CD4-positive, alpha-beta T cell treated with Interferon gamma for 1 hour (primary cell): ENCODE measurements around the gene CLOCK.
A peak's percentile ranks its signal among the peaks of the same experiment; 100 is the strongest.

Experiments
- DNase-seq: peaks from one replicate; pipeline ENCODE4 v3.0.0-alpha.2; 2020

The CLOCK gene

DNA sequence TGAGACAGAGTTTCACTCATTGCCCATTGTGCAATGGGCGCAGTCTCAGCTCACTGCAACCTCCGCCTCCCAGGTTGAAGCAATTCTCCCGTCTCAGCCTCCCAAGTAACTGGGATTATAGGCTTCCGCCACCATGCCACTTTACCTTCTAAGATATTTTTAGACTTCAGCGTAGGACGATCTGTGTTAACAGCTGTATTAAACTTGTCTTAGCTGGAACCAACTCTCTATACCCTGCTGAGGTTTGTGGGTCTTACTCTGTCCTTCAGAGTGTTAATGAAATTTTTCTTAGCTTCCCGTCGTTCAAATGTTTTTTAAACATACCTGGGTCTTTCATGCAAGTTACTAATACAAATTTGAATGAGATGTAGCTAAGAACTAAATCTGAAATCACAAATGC is 136.3 kb downstream of the CLOCK start:
- DNase-seq, result no peak

DNA sequence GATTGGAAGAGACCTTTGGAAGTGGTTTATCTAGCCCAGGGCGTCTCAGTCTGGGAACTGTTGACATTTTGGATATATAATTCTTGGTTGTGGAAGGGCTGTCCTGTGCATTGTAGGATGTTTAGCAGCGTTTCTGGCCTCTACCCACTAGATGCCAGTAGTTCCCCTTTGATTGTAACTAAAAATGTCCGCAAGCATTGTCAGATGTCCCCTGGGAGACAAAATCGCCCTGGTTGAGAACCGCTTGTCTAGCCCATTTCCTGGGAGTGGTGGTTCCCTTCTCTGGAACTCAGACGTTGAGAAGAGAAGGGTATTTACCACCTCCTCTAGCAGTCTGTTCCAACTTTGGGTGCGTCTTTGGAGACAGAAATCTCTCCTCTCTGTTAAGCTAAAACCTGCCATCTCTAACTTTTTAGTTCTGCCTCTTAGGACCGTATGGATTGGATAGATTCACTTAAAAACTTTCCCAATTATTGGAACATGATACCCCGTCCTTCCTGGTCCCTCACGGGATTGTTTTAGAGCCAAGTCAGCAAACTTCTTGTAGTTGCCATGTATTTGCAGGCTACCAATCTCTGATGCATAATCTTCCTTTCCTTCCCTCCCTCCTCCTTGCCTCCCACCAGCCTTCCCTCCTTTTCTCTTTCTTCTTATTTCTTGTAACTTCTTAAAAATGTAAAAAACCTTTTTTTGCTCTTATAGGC is 137.1 kb downstream of the CLOCK start:
- DNase-seq, result peak; percentile 29

DNA sequence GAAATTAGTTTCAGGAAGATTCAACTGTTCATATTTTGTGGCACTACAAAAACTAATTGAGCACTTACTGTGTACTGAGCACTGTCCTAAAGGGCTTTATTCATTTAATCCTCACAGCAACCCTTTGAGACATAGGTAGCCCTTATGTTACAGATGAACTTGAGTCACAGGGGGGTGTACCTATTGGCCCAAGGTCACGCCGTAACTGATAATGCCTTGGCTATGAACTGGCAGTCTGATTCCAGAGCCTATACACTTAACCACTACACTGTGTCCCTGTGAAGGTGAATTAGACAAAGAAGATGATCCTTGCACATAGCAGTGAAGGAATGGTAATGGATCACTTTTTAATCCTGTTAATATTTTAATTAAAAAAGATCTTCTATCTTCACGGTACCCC is 138.9 kb downstream of the CLOCK start:
- DNase-seq, result no peak

DNA sequence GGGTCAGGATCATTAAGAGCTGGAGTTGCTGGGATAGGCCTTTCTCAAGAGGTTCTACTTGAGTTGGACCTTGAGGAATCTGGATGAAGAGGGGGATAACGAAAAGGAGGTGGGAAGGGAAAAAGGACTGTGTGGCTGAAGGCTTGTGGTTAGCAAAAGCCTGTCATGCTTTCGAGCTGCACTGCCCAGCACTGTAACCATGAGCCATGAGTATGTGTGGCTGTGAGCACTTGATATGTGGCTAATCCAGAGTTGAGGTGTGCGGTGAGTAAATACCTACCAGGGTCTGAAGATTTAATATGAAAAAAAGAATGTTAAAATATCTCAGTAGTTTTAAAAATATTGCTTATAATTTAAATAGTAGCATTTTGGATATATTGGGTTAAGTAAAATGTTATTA is 139.6 kb downstream of the CLOCK start:
- no peak for DNase-seq

DNA sequence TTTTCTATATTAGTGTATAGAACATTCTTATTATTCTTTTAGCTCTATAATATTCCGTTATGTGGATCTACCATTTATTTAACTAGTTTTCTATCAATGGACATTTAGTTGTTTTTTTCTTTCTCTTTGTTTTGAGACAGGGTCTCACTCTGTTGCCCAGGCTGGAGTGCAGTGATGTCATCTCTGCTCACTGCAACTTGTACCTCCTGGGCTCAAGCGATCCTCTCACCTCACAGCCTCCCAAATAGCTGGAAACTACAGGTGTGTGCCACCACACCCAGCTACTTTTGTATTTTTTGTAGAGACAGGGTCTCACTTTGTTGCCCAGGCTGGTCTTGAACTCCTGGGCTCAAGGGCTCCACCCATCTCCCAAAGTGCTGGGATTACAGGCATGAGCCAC is 140.2 kb downstream of the CLOCK start:
- DNase-seq, result no peak

DNA sequence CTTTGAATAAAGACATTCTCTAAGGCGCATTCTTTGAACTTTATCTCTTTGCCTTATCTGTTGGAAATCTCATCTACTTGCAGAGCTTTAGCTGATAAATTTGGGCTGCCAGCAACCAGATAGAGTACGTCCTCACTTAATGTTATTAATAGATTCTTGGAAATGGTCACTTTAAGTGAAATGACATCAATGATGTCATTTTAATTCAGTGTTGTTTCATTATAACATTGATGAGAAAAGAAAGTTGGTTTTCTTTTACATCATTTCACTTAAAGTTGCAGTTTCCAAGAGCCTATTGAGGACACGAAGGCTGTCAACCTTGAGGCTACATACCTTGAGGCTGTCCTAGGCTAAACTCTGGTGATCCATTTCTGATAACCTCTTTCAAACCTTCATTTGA is 141.6 kb downstream of the CLOCK start:
- DNase-seq, result no peak

DNA sequence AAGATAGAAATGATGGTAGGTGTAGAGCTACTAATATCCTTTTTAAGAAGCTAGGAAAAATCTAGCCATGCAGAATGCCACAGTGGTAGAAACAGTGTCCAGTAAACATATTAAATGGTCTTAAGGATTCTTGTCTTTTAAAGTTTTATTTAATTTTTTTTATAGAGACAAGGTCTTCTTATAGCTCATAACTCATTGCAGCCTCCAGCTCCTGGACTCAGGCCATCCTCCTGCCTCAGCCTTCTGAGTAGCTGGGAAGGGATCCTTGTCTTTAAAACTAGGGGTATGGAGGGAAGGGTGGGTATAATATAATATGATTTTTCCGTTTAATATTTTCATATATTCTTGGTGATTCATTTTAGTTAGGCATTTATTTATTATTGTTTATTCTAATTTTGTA is 147.1 kb downstream of the CLOCK start:
- no peak for DNase-seq

DNA sequence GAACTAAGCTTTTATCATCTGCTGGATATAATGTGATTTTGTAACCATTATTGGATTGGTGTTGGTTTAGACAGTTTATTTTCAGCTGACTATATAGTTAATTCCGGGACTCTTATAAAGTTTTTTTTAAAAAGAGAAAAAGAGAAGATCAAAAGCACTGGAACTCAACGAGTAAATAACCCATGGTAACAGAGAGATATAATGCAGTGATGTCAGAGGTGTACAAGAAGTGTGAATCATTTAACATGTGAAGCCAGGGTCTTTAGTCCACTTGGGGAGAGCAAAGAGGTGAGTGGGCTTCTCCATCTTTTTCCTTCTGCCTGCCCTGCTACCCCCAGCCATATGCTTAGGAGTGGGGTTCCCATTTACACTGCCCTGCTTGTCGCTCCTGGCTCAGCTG is 147.7 kb downstream of the CLOCK start:
- no peak for DNase-seq

DNA sequence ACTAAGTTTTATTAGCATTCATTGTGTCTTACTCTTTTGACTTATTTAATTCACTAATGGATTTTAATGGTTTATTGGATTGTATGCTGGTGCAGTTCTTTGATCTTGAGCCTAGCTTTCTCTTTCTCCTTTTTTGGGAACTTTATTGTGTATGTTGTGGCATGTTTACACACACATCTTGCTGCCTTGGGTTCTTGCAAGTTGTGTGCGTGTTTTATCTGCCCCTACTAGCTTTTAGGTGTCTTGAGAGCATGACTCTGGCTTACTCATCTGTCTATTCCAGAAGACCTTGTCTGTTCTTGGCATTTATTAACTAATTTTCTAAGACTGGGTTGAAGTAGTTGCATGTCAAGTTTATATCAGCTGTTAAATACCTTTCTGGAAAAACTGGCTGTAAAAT is 148.2 kb downstream of the CLOCK start:
- no peak for DNase-seq

DNA sequence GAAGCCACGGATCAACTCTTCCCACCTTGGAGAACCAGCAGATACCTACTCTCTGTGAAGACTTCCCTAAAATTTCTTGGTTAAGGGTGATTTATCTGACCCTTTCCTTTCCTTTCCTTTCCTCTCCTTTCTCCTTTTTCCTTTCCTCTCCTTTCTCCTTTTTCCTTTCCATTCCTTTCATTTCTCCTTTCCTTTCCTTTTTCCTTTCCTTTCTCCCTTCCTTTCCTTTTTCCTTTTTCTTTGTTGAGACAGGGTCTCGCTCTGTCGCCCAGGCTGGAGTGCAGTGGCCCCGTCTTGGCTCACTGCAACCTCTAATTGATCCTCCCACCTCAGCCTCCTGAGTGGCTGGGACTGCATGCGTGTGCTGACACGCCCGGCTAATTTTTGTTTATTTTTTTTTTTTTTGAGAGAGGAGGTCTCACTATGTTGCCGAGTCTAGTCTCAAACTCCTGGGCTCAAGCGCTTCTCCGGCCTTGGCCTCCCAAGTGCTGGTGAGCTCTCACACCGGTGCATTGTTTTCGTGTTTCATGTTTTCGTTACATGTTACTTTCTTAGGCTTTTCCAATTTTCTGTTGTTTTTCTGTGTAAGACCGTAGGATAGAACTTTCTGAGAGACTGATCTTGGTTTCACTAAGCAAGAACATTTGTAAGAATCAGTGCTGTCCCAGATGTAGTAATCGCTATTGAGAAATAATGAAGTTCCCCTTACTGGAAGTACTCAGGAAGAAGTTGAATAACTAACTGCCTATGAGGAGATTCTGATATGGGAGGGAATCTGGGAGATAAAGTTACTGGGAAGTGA is 149.0 kb downstream of the CLOCK start:
- DNase-seq, result no peak

DNA sequence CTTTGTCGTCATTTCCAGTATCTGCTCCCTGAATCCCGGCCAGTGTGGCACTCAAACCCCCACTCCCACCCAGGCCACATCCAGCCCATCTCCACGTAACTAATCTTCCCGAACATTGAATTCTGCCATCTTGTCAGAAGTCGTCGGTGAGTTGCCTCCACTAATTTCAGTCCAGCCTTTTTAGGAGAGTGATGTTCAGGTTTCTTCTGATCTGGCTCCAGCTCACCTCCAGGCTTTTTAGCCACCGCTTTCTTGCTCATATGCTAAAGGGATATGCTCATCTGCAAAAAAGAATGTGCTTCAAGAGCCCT is 149.6 kb downstream of the CLOCK start:
- no peak for DNase-seq

DNA sequence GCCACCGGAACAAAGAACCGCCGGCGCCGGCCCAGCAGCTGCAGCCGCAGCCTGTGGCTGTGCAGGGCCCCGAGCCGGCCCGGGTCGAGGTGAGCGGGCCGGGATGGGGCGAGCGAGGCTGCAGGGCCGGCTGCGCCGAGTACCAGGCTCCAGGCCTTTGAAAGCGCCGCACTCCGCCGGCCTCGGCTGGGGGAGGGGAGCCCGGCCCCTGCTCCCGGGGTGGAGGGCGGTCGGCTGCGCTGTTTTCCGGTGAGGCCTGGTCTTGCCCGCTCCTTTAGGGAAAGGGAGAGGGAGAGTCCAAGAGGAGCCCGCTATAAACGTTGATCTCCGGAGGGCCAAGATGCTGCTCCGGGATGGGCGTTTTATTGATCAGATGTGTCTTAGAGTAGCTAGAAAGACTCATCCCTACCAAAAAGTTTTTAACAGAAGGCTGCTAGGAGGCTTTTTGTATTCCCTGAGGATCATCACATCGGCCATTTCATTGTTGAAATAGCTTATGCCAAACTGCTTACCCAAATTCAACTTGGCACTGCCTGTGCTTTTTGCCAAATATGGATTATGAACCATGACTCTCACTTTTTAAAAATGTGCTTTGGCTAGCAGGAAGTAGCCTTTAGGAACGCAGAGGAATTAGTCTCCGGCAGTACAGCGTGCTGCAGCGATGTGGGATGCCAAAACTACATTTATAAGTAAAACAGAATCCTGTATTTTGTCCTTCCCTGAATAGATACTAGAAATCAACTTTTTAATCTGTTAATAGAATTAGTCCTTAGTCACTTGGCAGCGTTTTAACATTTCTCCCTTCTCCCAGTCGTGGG is 150.2 kb downstream of the CLOCK start:
- DNase-seq, result peak; percentile 4

DNA sequence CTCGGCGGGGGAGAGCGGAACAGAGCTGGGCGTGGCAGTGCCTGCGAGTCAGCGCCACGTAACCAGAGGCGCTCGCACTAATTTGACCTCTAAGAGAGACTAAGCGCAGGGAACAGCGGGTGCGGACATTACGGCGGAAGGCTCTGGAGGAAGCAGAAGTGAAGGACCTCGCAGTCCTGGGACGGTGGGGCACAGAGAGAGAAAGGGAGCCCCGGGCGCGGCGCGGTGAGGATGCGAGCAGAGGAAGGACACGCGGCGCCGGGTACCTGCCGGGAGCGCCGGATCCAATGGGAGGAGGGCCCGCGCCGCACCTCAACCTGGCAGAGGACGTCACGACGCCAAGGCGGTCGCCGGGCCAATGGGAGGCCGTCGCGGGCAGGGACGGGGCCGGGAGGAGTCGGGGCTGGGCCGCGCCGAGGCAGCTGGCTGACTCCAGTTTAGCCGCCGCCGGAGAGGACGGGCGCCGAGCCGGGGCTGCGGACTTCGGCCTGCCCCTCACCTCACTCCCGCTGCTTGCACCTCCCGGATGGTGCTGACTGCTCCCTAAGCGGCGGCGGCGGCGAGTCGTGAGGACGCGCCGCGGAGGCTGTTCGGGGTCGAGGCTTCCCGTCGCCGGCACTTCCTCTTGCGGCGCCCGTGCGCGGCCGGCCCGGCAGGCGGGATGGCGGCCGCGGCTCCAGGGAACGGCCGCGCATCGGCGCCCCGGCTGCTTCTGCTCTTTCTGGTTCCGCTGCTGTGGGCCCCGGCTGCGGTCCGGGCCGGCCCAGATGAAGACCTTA is 151.0 kb downstream of the CLOCK start, which contains the start of gene TMEM165:
TMEM165 (plus strand) TSS at position 429 of the 779 bp plus-strand sequence; CDS start at position 662, 233 bp downstream.
- peak; percentile 85 for DNase-seq

DNA sequence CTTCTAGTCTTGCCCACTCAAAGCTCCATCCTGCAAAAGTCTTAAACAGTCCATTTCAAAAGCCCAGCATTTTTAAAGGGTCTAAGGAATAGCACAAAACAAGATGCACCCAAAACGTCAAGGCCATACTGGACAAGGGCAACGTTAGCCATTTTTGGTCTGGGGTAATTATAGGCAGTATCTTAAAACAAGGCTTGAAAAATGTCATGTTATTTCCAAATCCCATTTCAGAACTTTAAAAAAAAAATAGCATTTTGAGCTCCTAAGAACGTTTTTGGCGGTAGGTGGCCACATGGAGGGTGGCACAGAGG is 151.5 kb downstream of the CLOCK start:
- no peak for DNase-seq

DNA sequence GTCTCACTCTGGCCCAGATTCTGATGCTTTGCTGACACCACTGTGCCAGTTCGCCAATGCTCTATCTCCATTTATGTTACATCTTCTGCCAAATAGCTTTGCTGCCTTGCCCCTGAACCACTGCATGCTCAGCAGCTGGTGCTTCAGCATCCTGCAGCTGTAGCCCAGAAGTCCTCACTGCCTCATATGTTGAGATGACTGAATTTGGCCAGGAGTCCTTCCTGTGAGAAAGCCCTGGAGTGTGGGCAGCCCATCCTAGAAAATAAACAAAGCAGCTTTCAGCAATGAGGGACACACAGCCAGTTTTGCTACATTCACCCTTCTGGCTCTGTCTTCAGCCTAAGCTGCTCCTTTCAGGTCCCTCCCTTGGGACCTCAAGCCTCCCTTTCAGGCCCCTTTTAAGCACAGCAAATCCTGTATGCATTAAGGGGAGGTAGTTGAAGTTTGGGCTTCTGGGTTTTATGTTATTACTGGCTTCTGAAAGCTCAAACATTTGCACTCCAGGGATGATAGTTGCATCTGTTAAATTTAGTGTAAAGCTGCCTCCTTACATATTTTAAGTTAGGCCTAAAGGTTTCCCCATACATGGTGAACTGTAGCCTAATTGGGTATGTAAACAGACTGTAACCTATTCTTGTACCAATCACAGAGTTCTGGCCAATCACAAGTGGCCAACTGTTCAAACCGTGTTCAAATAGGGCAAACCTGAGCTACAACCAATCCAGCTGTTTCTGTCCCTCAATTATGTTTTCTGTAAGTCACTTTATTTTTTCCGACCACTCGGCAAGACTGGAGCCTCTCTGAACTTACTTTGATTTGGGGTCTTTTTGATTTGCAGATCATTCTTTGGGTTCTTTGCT is 153.0 kb downstream of the CLOCK start:
- DNase-seq, result no peak

DNA sequence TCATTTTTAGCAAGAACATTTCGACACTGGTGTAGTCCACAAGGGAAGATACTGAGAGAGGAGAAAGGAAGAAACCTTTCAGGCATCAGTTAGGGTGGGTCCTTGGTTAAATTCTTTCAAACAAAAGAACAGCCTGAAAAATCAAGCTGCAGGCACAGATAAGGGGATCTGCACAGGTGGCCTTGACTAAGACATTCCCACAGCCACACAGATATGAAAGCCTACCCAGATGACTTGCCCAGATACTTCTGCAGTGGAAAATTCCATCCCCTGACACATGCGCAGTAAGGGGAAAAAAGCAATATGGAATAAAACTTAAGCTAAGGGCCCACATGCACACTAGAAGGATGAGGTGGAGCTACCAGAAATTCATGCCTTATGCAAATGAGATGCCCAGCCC is 159.9 kb downstream of the CLOCK start:
- DNase-seq, result no peak

DNA sequence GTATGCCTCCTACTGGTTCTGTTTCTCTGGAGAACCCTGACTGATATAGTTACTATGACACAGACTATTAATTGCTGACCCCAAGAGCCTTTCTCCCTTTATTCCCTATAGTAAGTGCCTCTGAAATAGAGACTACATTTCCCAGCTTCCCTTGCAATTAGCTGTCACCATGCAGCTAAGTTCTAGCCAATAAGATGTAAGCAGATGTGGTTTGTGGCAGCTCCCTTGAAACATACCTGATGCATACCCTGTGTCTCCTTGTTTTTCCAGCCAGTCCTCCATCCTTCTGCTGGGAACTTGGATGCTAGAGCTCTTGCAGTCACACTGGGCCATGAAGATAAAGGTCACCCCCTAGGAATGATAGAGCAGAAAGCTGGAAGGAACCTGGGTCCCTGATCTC is 160.6 kb downstream of the CLOCK start:
- no peak for DNase-seq

DNA sequence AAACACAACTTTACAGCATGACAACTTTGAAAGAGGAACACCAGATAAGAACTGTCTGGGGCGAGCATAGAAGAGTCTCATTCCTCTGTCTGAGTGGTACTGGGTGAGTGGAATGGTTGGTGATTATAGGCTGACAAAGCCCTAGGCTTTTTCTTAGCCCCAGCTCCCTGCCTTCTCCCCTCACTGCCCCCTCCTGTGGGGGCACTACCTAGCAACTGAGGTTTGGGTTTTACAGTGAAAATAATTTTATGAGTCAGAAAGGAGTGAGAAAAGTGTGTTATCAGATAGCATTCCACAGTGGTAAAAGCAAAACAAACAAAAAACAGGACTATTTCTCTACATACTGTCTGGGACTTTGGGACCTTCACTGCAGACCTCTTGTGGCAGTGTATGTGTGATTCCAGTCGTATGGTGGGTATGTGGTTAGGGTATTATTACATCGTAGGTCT is 161.5 kb downstream of the CLOCK start:
- no peak for DNase-seq

DNA sequence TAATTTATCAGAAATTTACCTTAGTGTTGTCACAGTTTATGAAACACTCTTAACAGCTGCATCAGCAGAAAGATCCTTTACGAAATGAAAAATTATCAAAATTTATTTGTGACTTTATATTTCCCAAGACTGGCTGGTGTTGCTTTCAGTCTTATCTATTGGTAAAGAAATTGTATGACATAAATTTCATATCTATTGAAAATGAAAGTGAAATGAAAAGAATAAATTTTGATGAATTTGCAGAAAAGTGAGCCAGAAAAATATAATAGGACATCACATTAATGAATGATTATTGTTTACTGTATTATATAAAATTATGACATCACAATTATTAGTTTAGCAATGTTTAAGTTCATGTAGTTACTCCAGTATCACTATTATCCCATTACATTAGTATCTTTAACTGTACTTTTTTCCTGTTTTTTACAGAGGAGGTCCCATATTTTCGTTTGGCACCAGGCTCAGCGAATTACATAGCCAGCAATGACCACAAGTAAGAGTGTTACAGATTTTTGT is 164.2 kb downstream of the CLOCK start:
- no peak for DNase-seq

DNA sequence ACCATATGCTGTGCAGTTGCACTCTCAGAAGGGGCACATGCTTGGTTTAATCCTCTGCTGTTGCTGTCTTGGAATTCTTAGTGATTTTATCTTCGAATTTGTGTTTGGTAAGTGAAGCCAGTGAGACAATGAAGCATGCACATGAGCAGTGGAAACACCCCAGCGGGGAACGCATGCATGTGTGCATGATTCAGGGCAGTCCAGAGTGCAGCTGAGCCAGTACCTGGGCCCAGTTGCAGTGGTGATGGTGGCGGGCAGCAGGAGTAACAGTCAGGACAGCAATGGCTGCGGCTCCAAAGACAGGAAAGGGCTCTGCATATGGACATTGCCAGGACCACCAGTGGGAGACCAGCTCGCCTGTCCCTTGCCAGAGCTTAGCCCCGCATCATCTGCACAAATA is 165.2 kb downstream of the CLOCK start:
- no peak for DNase-seq

DNA sequence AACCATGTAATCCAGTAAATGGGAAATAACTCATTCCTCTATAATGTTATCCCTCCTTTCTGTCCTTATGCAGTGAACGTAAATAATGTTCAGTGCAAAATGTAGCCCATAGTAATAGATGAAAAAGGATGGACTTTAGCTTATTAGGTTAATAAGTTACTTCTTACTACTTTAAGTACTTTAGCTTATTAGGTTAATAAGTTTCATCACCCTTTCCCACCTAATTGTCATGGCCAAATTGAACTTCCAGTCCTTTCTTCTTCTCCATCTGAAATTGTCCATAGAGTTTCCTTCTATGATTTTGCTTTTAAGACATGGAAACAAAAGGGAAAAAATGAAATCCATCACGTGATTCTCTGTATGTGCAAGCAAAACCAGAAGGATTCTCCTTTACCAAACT is 166.1 kb downstream of the CLOCK start:
- DNase-seq, result no peak
